NCI-H2107 treated with DMSO at 0.1 percent for 48 hours (cell line): ENCODE measurements around the gene PCID2.

Experiments
- DNase-seq: peaks from one replicate; lab custom pipeline; 2025; ENCODE audit not compliant: unreplicated experiment; lab: John Stamatoyannopoulos, UW

PCID2 gene

DNA sequence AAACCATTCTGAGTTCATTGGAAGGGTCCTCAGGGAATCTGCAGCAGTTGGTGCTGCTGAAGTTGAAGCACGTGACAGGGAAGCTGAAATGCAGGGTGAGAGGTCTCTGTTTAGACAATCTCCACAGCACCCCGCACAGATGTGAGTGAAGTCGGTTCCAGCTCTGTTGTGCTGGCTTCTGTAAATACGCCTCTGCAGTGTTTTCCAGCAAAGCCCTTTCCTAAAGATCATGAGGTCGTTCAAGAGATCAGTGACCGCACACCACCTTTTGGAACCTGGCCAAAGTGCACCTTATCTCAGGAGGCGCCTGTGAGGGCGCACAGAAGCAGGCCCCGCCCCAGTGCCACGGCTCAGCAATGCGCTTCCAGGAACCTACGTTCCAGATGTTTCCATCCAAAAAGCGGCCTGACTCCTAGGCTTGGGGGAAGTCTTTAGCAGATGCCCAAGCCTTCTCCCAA is 11.7 kb upstream of the PCID2 start:
- no peak for DNase-seq

DNA sequence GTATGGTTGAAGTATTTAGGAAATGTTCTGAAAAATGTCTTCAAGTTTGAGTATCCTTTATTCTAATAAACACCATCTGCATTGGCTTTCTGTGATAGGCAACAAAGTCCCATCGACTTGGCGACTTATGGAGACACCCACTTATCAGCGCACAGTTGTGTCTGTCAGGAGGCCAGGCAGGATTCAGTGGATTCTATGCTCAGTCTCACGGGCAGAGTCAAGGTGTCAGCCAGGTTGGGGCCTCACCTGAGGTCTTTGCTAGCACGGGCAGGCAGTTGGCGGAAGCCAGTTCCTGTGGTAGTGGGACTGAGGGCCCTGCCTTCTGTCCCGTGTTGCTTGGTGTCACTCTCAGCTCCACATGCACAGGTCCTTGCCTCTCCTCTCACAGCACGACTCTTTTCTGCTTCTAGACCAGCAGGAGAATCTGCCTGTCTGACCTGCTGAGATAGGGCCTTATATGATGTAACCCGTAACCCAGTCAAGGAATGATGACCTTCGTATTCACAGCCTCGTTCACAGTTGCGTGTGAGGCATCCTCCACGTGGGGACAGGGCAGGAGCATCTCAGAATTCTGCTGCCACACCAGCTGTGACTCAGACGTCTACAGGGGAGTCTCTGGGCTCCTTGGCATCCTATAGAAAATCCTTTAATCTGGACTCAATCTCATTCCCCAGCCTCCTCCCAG is 10.9 kb upstream of the PCID2 start:
- no peak for DNase-seq

DNA sequence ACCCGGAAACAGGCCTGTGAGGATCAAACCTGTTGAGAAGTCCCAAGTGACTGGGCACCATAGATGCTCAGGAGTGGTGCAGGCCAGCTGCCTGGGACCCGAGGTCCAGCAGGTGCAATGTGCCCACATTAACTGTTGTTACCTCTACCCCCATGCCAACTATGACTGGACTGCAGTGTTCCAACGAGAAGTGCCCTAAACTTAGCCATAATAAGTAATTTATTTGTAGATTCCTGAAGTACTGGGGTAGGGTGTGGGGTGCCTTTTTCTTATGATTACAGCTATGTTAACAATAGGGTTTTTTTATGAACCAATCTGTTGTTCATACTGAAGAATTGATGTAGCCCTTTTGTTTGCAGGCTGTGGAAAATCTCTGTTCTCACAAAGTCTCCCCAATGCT is 10.1 kb upstream of the PCID2 start:
- no peak for DNase-seq

DNA sequence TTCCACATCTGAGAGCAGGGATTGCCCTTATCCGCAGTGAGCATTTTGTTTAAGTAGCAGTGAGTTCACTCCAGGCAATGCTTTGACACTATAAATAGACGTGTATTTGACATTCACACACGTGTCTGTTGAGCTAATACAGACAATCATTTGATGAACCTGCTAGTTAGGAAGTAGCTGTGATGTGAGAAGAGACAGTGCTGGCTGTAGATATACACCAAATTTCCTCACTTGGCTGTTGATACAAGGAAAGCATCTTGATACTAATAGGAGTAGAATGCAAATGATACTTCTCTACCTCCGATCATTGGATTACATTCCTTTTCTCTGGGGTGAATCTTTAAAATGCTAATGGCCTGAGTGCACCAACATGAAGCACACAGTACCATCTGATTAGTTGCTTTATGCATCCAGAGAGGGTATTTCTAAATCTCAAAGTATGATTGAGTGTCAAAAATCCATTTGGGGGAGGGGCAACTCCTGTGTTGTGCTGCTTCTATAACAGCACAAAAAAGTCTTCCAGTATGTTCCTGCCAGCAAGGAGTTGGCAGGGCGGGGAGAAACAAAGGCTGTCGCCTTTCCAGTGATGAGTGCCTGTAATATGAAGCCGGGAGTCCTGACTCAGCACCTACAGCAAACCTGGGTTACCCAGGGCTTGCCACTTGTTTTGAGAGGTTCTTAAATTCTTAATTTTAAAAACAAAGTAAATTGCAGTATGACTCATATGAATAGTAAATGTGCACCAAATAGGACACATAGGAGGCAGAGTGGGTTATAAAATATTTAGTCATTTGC is 8.0 kb upstream of the PCID2 start:
- DNase-seq: peak; percentile 89

DNA sequence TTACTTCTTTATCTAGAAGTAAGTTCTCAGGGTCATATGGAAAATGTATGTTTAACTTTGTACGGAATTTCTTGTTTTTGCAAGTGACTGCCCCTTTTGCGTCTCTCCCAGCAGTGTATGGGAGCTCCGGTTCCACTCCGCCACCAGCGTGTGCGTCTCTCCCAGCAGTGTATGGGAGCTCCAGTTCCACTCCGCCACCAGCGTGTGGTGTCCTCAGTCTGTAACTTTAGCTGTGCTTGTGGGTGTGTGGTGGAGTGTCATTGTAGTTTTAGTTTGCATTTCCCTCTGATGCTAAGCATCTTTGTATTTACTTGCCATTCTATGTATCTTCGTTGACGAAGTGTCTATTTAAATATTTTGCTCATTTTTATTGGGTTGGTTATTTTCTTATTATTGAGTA is 3.3 kb upstream of the PCID2 start:
- no peak for DNase-seq

DNA sequence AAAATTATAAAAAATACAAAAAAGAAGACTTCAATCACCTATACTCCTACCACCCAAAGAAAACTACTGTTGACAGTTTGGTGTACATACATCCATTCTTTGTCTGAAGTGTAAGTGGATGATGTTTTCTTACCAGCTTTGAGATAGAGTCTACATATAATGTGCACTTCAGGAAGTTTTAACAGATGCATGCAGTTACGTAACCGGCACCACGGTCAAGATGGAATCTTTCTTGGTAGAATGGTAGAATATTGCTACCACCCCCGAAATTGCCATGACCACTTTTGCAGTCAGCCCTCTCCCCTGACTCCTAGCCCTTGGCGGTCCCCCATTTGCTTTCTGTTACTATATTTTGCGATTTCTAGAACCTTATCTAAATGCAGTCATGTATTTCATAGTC is 2.4 kb upstream of the PCID2 start:
- DNase-seq: no peak

DNA sequence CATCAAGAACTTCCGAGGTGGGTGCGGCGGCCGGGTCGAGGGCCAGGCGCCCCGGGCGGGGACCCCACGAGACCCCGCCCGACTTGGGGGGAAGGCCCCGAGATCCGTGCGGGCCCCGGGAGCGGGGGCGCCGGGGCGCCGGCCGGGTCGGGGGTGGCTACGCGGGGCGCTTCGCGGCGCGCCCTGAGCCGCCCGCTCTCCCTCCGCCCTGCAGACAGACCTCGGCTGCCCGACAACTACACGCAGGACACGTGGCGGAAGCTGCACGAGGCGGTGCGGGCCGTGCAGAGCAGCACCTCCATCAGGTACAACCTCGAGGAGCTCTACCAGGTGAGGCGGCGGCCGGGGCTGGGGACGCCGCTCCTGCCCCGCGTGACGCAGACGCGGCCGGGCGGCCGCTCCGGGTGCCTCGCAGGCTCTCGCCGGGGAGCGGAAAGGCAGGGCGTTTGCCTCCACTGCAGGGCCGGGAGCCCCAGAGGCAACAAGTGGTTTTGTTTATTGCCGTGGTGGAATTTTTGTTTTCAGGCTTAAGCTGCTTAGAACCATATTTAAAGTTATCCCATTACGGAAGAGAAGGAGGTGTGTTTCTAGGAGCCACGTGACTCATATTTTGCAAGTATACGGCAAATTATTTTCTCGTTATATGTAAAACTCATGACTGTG is 1.4 kb upstream of the PCID2 start:
- DNase-seq: no peak

DNA sequence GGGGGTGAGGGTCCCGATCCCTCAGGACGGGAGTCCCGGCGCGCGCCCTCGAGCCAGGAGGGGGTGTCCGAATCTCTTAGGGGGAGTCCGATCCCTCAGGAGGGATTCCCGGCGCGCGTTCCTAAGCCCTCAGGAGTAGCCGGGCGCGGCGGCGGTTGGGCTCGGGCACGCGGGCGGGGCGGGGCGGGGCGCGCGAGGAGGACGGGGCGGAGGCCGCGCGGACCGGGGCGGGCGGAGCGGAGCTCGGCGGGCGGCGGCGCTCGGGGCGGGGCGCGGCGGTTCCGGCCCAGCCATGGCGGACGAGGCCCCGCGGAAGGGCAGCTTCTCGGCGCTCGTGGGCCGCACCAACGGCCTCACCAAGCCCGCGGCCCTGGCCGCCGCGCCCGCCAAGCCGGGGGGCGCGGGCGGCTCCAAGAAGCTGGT is 878 bp upstream of the PCID2 start, which contains the start of gene CUL4A:
CUL4A (plus strand) TSS at position 278 of the 423 bp plus-strand sequence; CDS start at position 293, 15 bp downstream.
- no peak for DNase-seq

DNA sequence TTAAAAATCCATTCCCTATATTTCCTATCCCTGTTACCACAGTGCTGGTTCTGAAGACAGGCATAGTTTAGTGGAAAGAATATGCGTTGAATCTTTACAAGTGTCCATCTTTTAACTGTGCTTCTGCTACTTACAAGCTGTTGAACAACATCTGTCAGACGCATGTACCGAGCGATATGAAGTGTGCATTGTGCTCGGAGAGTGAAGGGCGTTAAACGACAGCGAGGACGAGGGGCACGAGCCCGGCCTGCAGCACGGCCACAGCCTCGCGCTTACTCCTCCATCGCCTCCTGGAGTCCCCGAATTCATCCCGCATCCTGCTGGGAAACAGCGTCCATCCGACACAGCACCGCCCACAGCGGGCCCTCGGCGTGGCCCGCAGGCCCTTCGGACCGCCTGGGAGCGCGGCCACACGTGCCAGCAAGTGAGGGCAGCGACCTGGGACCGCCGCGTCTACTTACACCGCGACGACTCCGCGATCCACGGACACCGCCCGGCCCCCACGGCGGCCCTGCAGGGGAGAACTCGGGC is 514 bp downstream of the PCID2 start:
- DNase-seq: no peak

DNA sequence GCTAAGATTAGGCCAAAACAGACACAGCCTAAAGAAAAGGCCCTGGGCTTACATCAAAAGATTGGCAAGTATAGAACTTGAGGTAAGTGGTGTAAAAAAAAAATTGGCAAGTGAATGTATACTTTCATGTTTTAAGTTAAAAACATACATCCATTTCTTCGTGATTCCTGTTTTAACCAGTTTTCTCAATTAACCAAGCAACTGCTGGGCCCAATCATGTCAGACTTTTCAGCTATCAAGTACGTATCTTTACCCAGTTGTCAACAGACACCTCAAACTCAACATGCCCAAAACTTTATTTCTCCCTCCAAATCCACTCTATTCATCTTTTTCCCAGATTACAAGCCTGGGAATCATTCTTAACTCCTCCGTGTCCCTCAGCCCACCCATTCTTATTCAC is 1.0 kb downstream of the PCID2 start:
- no peak for DNase-seq

DNA sequence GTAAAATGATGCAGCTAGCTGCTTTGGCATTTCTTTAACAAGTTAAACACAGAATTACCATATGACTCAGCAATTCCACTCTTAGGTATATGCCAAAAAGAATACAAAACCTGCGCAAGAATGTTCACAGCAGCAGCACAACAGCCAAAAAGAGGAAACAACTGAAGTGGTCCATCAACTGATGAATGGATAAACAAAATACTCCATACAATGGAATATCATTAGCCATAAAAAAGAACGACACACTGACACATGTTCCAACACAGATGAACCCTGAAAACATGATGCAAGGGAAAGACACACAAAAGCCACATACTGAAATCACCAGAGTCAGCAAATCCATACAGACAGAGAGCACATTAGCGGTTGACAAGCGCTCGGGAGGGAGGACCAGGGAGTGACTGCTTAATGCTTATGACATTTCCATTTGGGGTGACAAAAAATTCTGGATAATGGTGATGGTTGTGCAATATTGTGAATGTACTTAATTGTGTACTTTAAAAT is 3.0 kb downstream of the PCID2 start:
- DNase-seq: no peak

DNA sequence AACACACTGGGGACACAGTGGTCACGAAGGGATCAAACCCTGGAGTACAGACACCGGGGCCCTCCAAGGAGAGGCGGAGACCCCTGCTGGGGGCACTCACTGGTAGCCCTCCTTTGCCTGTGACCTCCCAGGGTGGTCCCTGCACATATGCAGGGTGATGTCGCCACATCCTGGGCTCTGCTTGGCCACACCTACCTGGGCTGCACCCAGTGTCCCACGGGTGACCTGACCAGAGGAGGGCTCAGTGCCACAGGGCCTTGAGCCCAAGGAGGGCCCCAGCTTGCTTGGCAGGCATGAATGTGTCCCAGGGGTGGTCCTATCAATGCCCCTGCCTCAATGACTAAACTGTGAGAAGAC is 4.1 kb downstream of the PCID2 start:
- DNase-seq: no peak

DNA sequence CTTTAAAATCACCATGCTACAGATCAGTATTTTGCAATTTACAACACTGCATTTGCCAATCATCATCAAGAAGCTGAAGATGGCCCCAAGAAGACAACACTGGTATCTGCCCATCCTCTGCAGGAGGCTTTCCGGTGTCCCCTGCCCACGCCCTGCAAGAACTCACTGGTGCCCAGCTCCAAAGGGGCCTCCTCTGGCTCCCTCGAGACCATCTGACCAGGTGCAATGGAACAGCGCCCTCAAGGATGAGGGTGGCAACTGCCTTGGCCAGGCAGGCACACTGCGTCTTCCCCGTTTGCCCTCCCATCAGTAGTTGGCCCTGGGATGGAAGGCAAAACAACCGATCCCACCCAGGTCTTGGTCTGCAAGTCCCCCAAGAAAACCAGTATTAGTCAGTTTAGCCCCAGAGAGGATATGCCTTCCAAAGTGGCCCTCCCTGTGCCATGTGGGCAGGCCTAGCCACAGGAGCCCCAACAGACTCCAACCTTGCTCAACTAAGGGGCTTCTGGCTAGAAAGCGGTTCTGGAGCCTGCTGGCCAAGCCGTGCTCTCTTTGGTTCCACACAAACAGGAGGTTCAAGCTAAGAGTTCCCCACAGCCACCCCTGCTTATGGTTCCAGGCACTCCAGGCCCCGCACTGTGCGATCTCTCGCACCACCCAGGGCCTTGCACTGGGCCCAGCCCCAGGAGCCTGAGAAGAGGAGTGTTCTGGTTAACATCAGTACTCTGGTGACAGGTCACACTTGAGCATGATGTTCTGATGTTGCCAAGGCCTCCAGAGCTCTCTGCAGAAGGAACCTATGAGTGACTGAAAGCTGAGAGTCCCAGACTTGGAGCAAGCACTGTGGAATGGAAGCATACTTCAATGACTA is 4.7 kb downstream of the PCID2 start:
- no peak for DNase-seq

DNA sequence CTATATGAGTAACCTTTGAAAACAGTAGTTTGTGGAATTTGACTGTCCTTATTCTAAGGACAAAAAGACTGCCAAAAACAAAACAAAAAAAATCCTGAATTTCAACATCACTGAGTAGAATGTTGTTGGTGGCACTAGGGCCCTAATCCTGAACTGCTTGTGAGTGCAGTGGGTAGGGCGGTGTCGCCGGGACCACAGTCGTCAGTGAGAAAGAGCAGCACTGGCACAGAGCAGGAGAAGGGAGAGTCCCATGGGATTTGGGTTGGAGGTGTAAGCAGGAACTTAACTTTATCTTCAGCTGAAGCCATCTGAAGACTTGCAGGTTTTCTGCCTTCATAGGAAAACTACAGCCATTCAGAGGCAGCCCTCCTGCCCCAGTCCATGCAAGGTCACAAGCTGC is 5.6 kb downstream of the PCID2 start:
- DNase-seq: no peak

DNA sequence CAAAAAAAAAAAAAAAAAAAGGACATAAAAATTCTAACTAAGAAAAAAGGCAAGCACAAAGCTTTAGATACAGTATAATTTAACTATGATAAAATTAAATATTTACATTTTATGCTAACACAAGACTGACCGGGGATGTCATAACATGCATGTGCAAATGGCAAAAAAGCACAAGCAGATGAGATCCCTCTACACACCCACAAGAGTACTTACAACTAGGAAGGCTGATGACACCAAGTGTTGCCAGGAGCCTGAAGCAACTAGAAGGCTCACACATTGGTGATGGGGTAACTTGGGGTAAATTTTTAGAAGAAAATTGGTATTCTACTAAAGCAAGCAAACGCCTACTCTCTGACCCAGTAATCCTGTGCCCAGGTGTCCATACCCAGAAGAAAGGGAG is 6.7 kb downstream of the PCID2 start:
- no peak for DNase-seq

DNA sequence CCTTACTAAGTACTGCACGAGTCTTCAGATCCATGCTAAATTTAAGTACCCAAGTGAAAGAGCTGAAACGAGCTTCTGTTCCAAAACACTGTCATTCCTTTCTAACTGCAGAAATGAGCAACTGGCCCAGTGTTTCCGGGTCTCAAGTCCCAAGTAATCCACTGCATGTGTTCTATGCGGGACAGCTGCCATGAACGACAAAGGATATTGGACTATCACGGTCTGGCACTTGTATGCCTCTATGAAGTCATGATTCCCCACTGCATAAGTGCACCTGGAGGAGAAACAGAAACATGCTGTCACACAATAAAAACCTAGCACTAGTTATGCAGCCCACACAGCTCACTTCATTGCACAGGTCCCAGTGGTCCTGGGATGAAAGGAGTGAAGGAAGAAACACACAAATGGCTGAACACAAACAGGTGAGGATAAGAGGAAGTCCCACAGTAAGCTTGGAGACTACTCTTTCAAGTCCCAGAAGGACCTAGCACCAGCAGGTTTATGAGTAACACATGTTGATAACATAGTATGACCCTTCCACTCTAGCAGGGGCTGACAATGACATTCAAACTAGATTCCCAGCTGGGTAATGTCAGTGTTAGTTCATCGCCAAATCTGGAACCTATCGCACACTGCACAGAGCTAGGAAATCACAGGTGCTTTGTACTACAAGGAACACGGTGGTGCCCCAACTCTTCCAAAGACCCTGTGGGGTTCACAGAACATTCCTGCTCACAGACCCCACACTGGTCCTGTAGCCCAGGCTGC is 11.3 kb downstream of the PCID2 start:
- DNase-seq: no peak

DNA sequence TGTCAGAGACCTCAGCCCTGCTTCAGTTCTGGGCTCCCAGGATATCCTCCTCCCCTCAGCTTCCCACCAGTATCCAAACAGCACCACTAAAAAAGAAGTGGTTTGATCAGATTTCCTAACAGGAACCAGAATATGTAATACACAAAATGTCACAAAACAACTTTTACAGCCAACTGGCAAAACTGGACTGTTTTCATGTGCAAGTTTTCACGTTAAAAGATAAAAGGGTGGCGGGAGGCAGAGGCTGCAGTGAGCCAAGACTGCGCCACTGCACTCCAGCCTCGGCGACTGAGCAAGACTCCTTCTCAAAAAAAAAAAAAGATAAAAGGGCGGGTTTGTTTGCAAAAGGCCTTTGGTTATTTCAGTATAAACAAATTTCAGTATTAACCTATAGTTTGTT is 13.1 kb downstream of the PCID2 start:
- DNase-seq: no peak

DNA sequence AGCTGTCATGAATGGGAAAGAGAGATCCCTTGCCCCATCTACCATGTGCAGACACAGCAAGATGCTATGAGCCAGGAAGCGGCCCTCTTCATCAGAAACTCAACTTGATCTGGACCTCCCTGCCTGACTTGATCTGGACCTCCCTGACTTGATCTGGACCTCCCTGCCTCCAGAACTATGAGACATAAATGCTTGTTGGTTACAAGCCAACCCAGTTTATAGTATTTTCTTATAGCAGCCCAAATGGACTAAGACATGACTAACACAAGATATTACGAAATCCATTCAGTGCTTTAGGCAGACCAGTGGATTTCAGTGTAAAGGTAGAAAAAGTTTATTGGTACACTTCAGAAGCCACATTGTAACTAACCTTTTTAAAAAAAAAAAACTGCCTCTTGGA is 15.6 kb downstream of the PCID2 start:
- no peak for DNase-seq

DNA sequence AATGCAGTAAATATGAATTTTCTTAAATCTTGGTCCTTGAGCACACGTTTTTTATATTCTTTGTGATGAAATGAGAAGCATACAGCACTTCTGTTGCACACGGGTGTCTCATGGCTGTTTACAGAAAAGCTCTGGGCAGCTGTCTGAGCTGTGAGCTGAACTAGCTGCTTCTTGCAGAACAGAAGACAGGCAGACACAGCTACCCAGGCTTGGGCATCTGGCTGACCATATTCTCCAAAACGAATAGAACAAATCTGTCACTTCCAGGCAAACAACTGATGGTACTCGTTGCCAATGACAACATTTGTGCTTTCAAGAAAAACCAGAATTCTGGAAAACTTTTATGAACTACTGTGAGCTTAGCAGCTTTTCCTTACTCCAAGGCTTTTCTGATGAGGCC is 16.2 kb downstream of the PCID2 start:
- DNase-seq: no peak

DNA sequence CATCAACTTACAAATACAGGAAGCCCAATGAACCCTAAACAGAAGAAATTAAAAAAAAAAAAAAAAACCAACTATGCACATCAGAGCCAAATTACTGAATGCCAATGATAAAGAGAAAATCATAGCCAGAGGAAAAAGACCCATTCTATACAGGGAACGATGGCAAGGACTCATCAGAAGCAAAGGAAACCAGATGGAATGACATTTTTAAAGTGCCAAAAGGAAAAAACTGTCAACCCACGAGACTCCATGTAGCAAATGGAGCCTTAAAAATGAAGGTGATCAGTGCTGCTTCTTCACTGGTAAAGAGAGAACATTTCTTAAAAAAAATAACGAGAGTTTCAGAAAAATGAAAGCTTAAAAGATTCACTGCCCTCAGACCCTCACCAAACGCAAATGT is 18.3 kb downstream of the PCID2 start:
- no peak for DNase-seq
